ENCODE data around the gene THRA. TPM values are rescaled to one million over a fixed set of nuclear protein-coding genes. Genes with fewer than 3 reads are reported as not detected.

Gene THRA
- total and polyA plus RNA-seq, 9 of the 15 experiments (the other 6 are each of a cell fraction or from before 2014, with no cell fraction given), result 0.34 to 23.4 (median 12.7) TPM

DNA sequence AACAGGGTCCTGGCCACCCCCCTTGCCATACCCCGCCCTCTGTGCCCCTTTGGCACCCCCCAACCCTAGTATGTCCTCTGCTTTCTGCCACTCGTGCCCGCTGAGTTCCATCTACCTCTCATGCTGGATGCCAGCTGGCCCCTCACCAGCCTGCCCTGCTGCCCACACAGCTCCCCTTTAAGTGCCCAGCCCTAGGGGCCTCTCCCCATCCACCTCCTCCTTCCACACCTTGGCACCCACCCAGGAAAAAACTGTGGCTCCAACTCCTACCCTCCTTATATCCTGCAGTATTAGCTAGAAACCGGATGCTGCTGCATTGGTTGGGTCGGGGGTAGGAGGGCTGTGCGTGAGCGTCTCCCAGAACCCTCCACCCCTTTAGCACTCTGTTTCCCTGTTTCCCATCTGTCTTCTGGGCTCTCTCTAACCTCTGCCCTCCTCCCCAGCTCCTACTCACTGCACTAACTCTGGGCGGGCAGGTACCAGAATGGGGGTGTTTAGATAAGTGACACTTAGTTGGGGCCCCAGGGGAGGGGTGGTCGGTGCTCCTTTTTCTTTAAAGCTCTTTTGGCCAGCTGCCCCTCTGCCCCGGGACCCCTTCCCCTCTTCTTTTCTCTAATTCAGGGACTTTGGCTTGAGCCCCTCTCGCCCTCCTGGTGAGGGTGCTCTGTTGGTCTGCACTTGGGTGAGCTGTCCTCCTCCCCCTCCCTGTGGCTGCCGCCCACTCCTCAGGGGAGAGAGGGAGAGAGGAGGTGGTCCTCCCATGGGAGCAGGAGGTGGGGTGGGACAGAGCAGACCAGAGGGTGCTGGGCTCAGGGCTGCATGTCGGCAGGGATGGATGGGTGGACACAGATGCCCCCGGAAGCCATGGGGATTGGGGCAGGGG is 27.7 kb downstream of the THRA start:
- Histone ChIP-seq H2AFZ (ENCODE audit: low read depth, low read length) (no peak overlapping the region), H3K36me3 (ENCODE audit: control insufficient read depth, insufficient read depth, low read length) (peaks cover 77% of the 10 kb centered on the region), H3K9me3 (replicated peaks; ENCODE audit: control insufficient read depth, insufficient read depth, low read depth, low read length) (no peaks in the 10 kb centered on the region), H3K79me2 (ENCODE audit: control insufficient read depth, insufficient read depth, low read length) (no peaks in the 10 kb centered on the region), H3K9ac (ENCODE audit: insufficient read depth in 1 of 2, low read depth in 2 of 2, low read length in 2 of 2) (peak overlapping the region in 1 of 2 experiments; percentile 4; a peak in 1 of 4 replicates), H4K20me1 (replicated peaks; ENCODE audit: control insufficient read depth, insufficient read depth, low read length) (no peaks in the 10 kb centered on the region), H3K27ac (ENCODE audit: extremely low read depth, low read depth, low read length) (no peak overlapping the region), H3K9me1 (ENCODE audit: control insufficient read depth, insufficient read depth, low read length) (no peaks in the 10 kb centered on the region), H3K4me2 (ENCODE audit: insufficient read depth, low read length) (no peak overlapping the region), H3K4me1 (replicated peaks in 1 of 2; ENCODE audit: control insufficient read depth in 2 of 2, insufficient read depth in 2 of 2, low read length in 2 of 2) (peaks cover 0 to 37% of the 10 kb centered on the region in 2 experiments; a peak in 2 of 5 replicates), H3K4me3 (no peak overlapping the region), H3K27me3 (ENCODE audit: control insufficient read depth in 2 of 2, insufficient read depth in 2 of 2, low read length in 2 of 2) (no peaks in the 10 kb centered on the region)
- no peak for ATAC-seq
- TF ChIP-seq GATAD2A (IDR thresholded peaks at IDR 0.05) (no peak), KLF16 (IDR thresholded peaks at IDR 0.05) (no peak), EGR1 (conservative IDR thresholded peaks at IDR 0.05) (0 out of 2 replicates have a peak, but pooled peaks have one; percentile 18), MEF2A (IDR thresholded peaks at IDR 0.05; ENCODE audit: control insufficient read depth, low read depth, low read length) (no peak), PPARD (CRISPR knock-in tag; IDR thresholded peaks at IDR 0.05) (no peak), NFIC (IDR thresholded peaks at IDR 0.05) (0 out of 2 replicates have a peak, but pooled peaks have one; percentile 8)
- TF ChIP-seq, protein P1, sequence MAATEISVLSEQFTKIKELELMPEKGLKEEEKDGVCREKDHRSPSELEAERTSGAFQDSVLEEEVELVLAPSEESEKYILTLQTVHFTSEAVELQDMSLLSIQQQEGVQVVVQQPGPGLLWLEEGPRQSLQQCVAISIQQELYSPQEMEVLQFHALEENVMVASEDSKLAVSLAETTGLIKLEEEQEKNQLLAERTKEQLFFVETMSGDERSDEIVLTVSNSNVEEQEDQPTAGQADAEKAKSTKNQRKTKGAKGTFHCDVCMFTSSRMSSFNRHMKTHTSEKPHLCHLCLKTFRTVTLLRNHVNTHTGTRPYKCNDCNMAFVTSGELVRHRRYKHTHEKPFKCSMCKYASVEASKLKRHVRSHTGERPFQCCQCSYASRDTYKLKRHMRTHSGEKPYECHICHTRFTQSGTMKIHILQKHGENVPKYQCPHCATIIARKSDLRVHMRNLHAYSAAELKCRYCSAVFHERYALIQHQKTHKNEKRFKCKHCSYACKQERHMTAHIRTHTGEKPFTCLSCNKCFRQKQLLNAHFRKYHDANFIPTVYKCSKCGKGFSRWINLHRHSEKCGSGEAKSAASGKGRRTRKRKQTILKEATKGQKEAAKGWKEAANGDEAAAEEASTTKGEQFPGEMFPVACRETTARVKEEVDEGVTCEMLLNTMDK (IDR thresholded peaks at IDR 0.05; ENCODE audit: borderline replicate concordance, insufficient read depth, low read depth, low read length, poor library complexity, severe bottlenecking), result no peak
- TF ChIP-seq, protein P2, sequence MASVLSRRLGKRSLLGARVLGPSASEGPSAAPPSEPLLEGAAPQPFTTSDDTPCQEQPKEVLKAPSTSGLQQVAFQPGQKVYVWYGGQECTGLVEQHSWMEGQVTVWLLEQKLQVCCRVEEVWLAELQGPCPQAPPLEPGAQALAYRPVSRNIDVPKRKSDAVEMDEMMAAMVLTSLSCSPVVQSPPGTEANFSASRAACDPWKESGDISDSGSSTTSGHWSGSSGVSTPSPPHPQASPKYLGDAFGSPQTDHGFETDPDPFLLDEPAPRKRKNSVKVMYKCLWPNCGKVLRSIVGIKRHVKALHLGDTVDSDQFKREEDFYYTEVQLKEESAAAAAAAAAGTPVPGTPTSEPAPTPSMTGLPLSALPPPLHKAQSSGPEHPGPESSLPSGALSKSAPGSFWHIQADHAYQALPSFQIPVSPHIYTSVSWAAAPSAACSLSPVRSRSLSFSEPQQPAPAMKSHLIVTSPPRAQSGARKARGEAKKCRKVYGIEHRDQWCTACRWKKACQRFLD (CRISPR knock-in tag; IDR thresholded peaks at IDR 0.05), result no peak
- no TSS peak for BruUV-seq (replicated peaks)
- WGBS (ENCODE audit: insufficient coverage, low coverage, missing lambda C conversion rate), result 78% methylated on average over 11 of the region's 14 CpGs
- CTCF ChIA-PET (ENCODE audit: low intra/inter-chr PET ratio), result no interaction called here
- intact Hi-C loops (cut with micrococcal nuclease) (no loop called here), in situ Hi-C loops (cut with MboI) (no loop called here)
- POLR2A ChIA-PET, result interaction anchor here (0.5 to 1.5 kb wide), 3 partner anchors 8 to 20 kb away, joined by 3 to 8 read pairs (median 3); no protein-coding TSS in a partner anchor
- DNase-seq (ENCODE audit: extremely low read depth in 1 of 4, low spot score in 3 of 4), result no peak
- no peak for FAIRE-seq

All from K562 (cell line).